ENCODE data around the gene TMC4. TPM values are rescaled to one million over a fixed set of nuclear protein-coding genes. Genes with fewer than 3 reads are reported as not detected.

The TMC4 gene
- total and polyA plus RNA-seq, 12 donors: 0.48 to 18.2 (median 1.3) TPM

DNA sequence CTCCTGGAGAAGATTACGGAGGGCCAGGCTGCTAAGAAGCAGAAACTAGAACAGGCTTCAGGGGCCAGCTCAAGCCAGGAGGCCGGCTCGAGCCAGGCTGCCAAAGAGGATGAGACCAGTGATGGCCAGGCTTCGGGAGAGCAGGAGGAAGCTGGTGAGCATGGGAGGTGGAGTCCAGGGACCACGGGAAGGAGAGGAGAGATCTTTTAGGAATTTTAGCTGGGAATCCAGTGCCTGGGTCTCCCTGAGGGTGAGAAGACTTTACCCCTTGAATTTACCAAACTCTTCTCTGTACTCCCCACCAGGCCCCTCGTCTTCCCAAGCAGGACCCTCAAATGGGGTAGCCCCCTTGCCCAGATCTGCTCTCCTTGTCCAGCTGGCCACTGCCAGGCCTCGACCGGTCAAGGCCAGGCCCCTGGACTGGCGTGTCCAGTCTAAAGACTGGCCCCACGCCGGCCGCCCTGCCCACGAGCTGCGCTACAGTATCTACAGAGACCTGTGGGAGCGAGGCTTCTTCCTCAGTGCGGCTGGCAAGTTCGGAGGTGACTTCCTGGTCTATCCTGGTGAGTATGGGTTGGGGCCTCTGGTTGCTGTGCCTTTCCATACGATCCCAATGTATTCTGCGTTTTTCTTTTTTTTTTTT lies 19.0 kb upstream of the TMC4 start:
- peak in 1 of 7 donors; percentile 43 for DNase-seq
- peak overlapping the region; percentile 94 to 100 (median 99) for H3K27ac ChIP-seq
- WGBS, 4 donors: 52 to 61% (median 54%) methylated on average over 12 to 19 of the region's 19 CpGs
- no peaks in the 10 kb centered on the region for H3K27me3 ChIP-seq
- intact Hi-C loops (cut with DNase I): no loop called here
- H3K36me3 ChIP-seq (replicated peaks in 1 of 2): peaks cover 0 to 25% of the 10 kb centered on the region in 2 donors
- no peaks in the 10 kb centered on the region for H3K9me3 ChIP-seq (replicated peaks in 1 of 3)
- TF ChIP-seq, protein P1, sequence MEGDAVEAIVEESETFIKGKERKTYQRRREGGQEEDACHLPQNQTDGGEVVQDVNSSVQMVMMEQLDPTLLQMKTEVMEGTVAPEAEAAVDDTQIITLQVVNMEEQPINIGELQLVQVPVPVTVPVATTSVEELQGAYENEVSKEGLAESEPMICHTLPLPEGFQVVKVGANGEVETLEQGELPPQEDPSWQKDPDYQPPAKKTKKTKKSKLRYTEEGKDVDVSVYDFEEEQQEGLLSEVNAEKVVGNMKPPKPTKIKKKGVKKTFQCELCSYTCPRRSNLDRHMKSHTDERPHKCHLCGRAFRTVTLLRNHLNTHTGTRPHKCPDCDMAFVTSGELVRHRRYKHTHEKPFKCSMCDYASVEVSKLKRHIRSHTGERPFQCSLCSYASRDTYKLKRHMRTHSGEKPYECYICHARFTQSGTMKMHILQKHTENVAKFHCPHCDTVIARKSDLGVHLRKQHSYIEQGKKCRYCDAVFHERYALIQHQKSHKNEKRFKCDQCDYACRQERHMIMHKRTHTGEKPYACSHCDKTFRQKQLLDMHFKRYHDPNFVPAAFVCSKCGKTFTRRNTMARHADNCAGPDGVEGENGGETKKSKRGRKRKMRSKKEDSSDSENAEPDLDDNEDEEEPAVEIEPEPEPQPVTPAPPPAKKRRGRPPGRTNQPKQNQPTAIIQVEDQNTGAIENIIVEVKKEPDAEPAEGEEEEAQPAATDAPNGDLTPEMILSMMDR (IDR thresholded peaks at IDR 0.05): no peak
- TF ChIP-seq POLR2A (IDR thresholded peaks at IDR 0.05): no peak
- peak overlapping the region in 3 of 4 donors; percentile 51 to 98 (median 83) for H3K4me3 ChIP-seq
- peaks cover 28 to 30% of the 10 kb centered on the region in 2 donors for H3K4me1 ChIP-seq (replicated peaks in 1 of 2)

DNA sequence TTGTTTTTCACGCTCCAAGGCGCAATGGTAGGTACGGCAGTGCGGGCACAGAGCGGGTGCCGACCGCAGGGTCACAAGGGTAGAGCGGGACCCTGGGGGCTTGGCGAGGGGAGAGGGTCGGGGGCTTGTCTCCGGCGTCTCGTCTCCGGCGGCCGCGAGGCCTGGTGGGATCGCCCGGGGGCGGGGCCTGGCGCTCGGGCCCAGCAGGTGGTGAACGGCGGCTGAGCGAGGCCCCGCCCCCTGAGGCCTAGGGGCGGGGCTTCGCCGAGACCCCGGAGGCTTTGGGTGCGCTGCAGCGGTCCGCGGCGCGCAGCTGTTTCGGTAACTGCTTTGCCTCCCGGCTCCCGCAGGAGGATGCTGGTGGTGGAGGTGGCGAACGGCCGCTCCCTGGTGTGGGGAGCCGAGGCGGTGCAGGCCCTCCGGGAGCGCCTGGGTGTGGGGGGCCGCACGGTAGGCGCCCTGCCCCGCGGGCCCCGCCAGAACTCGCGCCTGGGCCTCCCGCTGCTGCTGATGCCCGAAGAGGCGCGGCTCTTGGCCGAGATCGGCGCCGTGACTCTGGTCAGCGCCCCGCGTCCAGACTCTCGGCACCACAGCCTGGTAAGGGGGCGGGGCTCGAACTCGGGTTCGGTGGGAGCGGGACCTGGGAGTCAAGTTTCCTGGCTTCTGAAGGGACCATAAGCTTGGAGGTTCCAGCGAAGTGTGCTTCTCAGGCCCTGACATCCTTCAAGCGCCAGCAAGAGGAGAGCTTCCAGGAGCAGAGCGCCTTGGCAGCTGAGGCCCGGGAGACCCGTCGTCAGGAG lies 18.3 kb upstream of the TMC4 start, which contains the start of gene TSEN34:
Gene TSEN34 (plus strand): TSS at position 298 of the 800 bp plus-strand sequence. CDS start 57 bp downstream, at position 355.
- Histone ChIP-seq H3K36me3 (replicated peaks in 1 of 2) (peaks cover 0 to 27% of the 10 kb centered on the region in 2 donors), H3K27ac (peak within 1 kb of the TSS; percentile 94 to 100 (median 99)), H3K9me3 (replicated peaks in 1 of 3) (no peaks in the 10 kb centered on the region), H3K27me3 (no peaks in the 10 kb centered on the region), H3K4me1 (replicated peaks in 1 of 2) (peaks cover 32 to 34% of the 10 kb centered on the region in 2 donors), H3K4me3 (peak within 1 kb of the TSS in 3 of 4 donors; percentile 51 to 98 (median 83))
- TF ChIP-seq, protein P1 (IDR thresholded peaks at IDR 0.05): no peak
- peak; percentile 45 to 74 for TF ChIP-seq POLR2A (IDR thresholded peaks at IDR 0.05)
- peak; percentile 71 to 92 (median 77) for DNase-seq
- intact Hi-C loops (cut with DNase I): no loop called here
- WGBS, 4 donors: 0 to 1% (median 1%) methylated on average over 15 to 77 of the region's 77 CpGs; no CpG with 5 or more reads in 1 of the 4 donors

DNA sequence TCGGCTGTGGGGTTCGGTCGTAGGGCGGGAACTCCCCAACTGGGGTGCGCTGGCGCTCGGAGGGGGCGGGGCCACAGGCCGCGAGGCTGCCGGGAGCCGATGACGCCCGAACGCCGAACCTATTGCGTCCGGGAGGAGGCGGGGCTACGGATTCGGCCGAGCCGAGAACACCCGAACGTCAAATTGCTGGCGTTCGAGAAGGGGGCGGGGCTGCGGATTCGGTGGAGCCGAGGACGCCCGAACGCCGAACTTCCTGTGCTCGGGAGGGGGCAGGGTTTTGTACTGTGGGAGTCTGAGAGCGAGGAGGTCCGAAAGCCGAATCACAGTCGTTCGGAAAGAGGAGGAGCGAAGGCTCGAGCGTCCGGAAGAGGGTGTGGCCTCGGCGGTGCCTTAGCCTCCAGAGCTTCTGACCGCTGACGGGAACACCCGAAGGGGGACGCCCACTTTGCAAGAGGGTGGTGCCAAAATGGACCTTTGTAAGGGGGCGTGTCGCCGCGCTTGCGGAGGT lies 17.6 kb upstream of the TMC4 start:
- peaks cover 32 to 34% of the 10 kb centered on the region in 2 donors for H3K4me1 ChIP-seq (replicated peaks in 1 of 2)
- TF ChIP-seq, protein P1 (IDR thresholded peaks at IDR 0.05): no peak
- TF ChIP-seq POLR2A (IDR thresholded peaks at IDR 0.05): no peak

More for the DNA sequence above, 17.6 kb upstream of the TMC4 start:
- peak; percentile 99 to 100 (median 100) for DNase-seq
- Histone ChIP-seq H3K27ac (peak overlapping the region; percentile 94 to 100 (median 99)), H3K9me3 (replicated peaks in 1 of 3) (no peaks in the 10 kb centered on the region), H3K27me3 (no peaks in the 10 kb centered on the region), H3K36me3 (replicated peaks in 1 of 2) (peaks cover 0 to 29% of the 10 kb centered on the region in 2 donors), H3K4me3 (peak overlapping the region in 3 of 4 donors; percentile 51 to 98 (median 83))
- WGBS, 4 donors: 0 to 1% (median 1%) methylated on average over 21 to 56 of the region's 56 CpGs; no CpG with 5 or more reads in 1 of the 4 donors
- intact Hi-C loops (cut with DNase I): no loop called here

Measured in adrenal gland (tissue), 12 donors.